ENCODE measurements around the gene RNF180.

RNF180 gene

DNA sequence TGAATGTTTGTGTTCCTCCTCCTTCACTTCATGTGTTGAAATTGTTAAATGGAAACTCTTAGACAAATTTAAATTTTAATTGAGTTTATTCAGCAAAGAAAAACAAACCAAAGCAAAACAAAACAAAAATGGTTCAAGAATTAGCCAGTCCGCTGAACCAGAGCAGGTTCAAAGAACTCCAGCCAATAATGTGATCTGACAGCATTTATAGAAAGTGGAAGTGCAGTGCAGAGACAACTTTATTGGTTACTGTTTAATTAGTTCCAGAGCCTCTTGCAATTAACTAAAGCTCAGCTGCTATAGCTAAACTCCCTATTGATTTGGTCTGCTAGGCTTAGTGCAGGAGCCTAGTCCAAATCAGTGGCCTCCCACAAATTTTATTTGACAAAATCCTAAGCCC lies 132.9 kb downstream of the RNF180 start:
- no peak overlapping the region for H3K4me3 ChIP-seq (ENCODE audit: low read depth, low read length)
- TF ChIP-seq, protein P1, sequence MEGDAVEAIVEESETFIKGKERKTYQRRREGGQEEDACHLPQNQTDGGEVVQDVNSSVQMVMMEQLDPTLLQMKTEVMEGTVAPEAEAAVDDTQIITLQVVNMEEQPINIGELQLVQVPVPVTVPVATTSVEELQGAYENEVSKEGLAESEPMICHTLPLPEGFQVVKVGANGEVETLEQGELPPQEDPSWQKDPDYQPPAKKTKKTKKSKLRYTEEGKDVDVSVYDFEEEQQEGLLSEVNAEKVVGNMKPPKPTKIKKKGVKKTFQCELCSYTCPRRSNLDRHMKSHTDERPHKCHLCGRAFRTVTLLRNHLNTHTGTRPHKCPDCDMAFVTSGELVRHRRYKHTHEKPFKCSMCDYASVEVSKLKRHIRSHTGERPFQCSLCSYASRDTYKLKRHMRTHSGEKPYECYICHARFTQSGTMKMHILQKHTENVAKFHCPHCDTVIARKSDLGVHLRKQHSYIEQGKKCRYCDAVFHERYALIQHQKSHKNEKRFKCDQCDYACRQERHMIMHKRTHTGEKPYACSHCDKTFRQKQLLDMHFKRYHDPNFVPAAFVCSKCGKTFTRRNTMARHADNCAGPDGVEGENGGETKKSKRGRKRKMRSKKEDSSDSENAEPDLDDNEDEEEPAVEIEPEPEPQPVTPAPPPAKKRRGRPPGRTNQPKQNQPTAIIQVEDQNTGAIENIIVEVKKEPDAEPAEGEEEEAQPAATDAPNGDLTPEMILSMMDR (IDR thresholded peaks at IDR 0.05; ENCODE audit: insufficient read depth, low read depth, low read length, missing control alignments): no peak
- DNase-seq (ENCODE audit: low read depth): no peak

DNA sequence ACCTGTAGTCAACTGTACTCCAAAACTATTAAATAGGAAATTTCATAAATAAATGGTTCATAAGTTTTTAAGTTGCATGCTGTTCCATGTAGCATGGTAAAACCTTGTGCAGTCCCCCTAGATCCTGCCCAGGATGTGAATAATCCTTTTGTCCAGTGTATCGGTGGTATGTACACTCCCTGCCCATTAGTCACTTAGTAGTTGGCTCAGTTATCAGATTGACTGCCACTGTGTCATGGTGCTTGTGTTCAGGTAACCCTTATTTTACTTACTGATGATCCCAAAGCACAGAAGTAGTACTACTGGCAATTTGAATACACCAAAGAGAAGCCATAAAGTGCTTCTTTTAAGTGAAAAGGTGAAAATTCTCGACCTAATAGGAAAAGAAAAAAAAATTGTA lies 134.2 kb downstream of the RNF180 start:
- TF ChIP-seq, protein P1 (IDR thresholded peaks at IDR 0.05; ENCODE audit: insufficient read depth, low read depth, low read length, missing control alignments): no peak
- no peak for DNase-seq (ENCODE audit: low read depth)
- H3K4me3 ChIP-seq (ENCODE audit: low read depth, low read length): no peak overlapping the region

DNA sequence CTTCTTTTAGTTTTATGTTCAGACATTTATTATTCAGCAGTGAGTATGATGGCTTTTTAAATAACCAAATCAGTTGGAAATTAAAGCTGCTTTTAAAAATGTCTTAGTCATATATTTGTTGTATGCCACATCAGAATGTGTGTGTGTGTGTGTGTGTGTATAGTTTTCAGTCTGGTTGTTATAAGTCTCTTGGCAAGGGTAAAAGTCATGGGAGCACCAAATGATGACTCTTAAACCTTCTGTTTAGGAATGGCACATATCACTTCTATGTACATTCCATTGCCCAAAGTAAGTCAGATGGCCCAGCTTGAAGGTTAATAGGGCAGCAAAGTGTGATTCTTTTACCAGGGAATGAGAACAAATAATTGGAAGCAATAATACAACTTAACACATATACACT lies 135.9 kb downstream of the RNF180 start:
- no peak overlapping the region for H3K4me3 ChIP-seq (ENCODE audit: low read depth, low read length)
- TF ChIP-seq, protein P1 (IDR thresholded peaks at IDR 0.05; ENCODE audit: insufficient read depth, low read depth, low read length, missing control alignments): no peak
- DNase-seq (ENCODE audit: low read depth): no peak

DNA sequence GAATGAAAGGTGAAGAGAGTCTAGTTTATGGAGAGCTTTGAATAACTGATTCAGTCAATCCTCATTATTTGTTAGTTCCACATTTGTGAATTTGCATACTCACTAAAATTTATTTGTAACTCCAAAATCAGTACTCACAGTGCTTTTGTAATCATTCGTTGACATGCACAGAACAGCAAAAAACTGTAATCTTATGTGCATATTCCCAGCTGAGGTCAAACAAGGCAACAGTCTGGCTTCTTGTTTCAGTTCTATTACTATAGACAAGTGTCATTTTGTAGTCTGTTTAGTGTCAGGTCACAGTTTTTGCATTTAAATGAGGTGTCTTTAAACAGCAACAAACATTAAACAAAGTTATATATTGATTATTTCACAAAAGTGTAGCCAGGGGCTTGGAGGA lies 142.5 kb downstream of the RNF180 start:
- TF ChIP-seq, protein P1 (IDR thresholded peaks at IDR 0.05; ENCODE audit: insufficient read depth, low read depth, low read length, missing control alignments): no peak
- no peak overlapping the region for H3K4me3 ChIP-seq (ENCODE audit: low read depth, low read length)
- no peak for DNase-seq (ENCODE audit: low read depth)

DNA sequence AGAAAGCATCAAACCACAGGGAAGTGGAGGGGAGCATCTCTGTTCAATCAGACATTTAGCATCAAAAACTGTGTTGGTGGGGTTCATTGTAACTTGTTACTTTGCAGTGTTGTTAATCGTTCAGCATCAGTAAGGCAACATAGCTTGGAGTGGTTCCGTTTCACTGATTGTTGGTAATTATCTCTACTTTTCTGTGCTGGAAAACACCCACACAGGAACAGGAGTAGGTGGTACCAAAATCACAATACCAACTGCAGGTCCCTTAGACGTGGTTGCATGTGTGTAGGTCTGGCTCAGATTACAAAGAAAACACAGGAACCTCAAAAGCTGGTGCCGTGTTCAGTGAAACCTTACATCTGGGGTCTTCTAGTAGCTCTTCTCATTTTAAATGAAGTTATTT lies 146.8 kb downstream of the RNF180 start:
- TF ChIP-seq, protein P1 (IDR thresholded peaks at IDR 0.05; ENCODE audit: insufficient read depth, low read depth, low read length, missing control alignments): no peak
- no peak for DNase-seq (ENCODE audit: low read depth)
- no peak overlapping the region for H3K4me3 ChIP-seq (ENCODE audit: low read depth, low read length)

DNA sequence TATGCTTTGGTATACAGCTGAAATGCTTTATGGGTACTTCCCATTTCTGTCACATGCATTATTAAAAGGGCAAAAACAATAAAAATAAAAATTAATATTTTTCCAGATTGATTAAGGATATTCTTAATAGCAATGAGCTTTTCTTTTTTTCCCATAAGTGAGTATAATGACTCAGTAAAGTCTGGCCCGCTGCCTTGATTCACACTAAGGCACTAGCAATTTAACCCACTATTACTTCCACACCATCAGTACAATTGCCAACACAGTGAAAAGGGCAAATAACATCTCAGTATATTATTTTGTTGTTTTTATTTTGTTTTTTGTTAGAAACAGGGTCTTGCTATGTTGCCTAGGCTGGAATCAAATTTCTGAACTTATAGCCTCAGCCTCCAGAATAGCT lies 150.1 kb downstream of the RNF180 start:
- no peak overlapping the region for H3K4me3 ChIP-seq (ENCODE audit: low read depth, low read length)
- TF ChIP-seq, protein P1 (IDR thresholded peaks at IDR 0.05; ENCODE audit: insufficient read depth, low read depth, low read length, missing control alignments): no peak
- DNase-seq (ENCODE audit: low read depth): no peak

DNA sequence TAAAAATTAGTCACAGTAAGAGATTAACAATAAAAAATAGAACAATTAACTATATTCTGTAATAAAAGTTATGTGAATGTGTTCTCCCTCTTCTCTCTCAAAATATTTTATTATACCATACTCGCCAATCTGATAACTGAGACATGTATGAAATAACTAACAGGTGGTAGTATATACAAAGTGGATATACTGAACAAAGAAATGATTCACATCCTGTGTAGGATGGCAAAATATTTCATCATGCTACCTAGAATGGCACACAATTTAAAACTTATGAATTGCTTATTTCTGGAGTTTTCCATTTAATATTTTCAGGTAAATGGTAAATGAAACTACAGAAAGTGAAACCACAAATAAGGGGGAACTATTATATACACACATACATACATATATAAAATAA lies 152.5 kb downstream of the RNF180 start:
- no peak for DNase-seq (ENCODE audit: low read depth)
- TF ChIP-seq, protein P1 (IDR thresholded peaks at IDR 0.05; ENCODE audit: insufficient read depth, low read depth, low read length, missing control alignments): no peak
- H3K4me3 ChIP-seq (ENCODE audit: low read depth, low read length): no peak overlapping the region

Data from GM12865 (cell line).